ENCODE results near the gene PSME3. TPM values are rescaled to one million over a fixed set of nuclear protein-coding genes. Genes with fewer than 3 reads are reported as not detected.

Gene PSME3
- total RNA-seq: 42.0 and 50.3 TPM in 2 replicates

GRCh38 chr17:42832934-42833766 is at the start of gene PSME3:
Gene PSME3 (plus strand): TSS chr17:42833397. CDS start chr17:42833632, 235 bp downstream.

GRCh38 chr17:42798383-42799380 is 34.5 kb upstream of the PSME3 start, which contains the start of the genes CNTD1 and COA3:
Gene CNTD1 (plus strand): TSS chr17:42798861. CDS start chr17:42799068, 207 bp downstream.
Gene COA3 (minus strand): TSS chr17:42798704. CDS start chr17:42798681, 23 bp downstream.

DNA sequence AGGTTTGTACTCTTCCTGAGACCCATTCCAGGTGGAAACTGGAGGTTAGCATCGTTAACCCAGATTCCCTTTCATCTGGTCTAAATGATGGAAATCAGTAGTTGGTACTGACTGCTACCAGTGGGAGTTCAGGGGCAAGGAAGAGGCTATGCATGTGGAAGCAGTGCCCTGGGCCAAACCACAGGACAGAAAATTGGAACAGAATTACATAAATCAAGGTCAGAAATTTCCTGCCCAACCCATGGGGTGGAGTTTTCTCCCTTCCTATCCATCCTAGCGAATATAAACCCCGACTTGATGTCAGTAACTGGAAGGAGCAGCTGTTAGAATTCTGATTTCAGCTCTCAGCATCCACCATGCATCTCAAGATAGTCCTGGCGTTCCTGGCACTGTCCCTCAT is 11.1 kb downstream of the PSME3 start, which contains the start of gene AOC2:
Gene AOC2 (plus strand): TSS at position 310 of the 400 bp plus-strand sequence. CDS start 47 bp downstream, at position 357.

DNA sequence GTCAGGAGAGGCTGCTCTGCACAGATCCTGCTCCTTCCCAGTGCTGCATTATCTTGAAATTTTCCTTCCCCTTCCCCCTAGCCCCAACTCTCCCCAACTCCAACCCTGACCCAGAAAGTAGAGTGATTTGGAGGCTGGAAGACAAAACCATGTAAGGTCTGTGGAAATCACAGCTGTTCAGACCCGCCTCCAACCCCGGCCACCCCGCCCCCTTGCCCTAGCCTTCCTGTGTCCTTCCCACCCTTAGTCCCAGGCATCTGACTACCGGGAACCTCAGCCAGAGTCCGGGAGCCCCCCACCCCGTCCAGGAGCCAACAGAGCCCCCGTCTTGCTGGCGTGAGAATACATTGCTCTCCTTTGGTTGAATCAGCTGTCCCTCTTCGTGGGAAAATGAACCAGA is 17.8 kb downstream of the PSME3 start, which contains the start of gene AOC3:
Gene AOC3 (plus strand): TSS at position 246 of the 400 bp plus-strand sequence. CDS start 145 bp downstream, at position 391.

Other genes with a start within 250 kb of the PSME3 start
- 40.4 and 41.9 TPM in 2 replicates for gene RETREG3, start 224.0 kb upstream of the PSME3 start, total RNA-seq
- gene TUBG1, start 223.7 kb upstream of the PSME3 start, total RNA-seq: 12.3 TPM in 2 replicates
- 7.8 and 8.8 TPM in 2 replicates for gene TUBG2, start 174.1 kb upstream of the PSME3 start, total RNA-seq
- 10.1 and 12.9 TPM in 2 replicates for gene PLEKHH3, start 156.4 kb upstream of the PSME3 start, total RNA-seq
- gene CCR10, start 151.6 kb upstream of the PSME3 start, total RNA-seq: 2.0 and 5.8 TPM in 2 replicates
- 23.4 and 39.4 TPM in 2 replicates for gene CNTNAP1, start 150.9 kb upstream of the PSME3 start, total RNA-seq
- gene EZH1, start 88.4 kb upstream of the PSME3 start, total RNA-seq: 13.4 and 16.7 TPM in 2 replicates
- gene RAMP2, start 72.2 kb upstream of the PSME3 start, total RNA-seq: 0.17 TPM in 1 of 2 replicates, not detected in the other
- 46.5 and 50.2 TPM in 2 replicates for gene VPS25, start 59.9 kb upstream of the PSME3 start, total RNA-seq
- 0.09 and 0.32 TPM in 2 replicates for gene WNK4, start 52.8 kb upstream of the PSME3 start, total RNA-seq
- gene COA3, start 34.7 kb upstream of the PSME3 start, total RNA-seq: 70.6 and 86.2 TPM in 2 replicates
- 0.16 and 0.94 TPM in 2 replicates for gene CNTD1, start 34.5 kb upstream of the PSME3 start, total RNA-seq
- 170 and 185 TPM in 2 replicates for gene BECN1, start 9.1 kb upstream of the PSME3 start, total RNA-seq
- 0.32 and 0.60 TPM in 2 replicates for gene AOC2, start 11.2 kb downstream of the PSME3 start, total RNA-seq
- gene AOC3, start 17.8 kb downstream of the PSME3 start, total RNA-seq: 0.16 and 1.9 TPM in 2 replicates
- 0.16 TPM in 1 of 2 replicates, not detected in the other for gene G6PC1, start 67.4 kb downstream of the PSME3 start, total RNA-seq
- 27.6 and 29.8 TPM in 2 replicates for gene AARSD1, start 131.1 kb downstream of the PSME3 start, total RNA-seq
- 0.16 TPM in 1 of 2 replicates, not detected in the other for gene PTGES3L, start 146.7 kb downstream of the PSME3 start, total RNA-seq
- gene RUNDC1, start 147.2 kb downstream of the PSME3 start, total RNA-seq: 5.4 and 7.4 TPM in 2 replicates
- 1,417 and 1,668 TPM in 2 replicates for gene RPL27, start 165.0 kb downstream of the PSME3 start, total RNA-seq
- gene IFI35, start 173.4 kb downstream of the PSME3 start, total RNA-seq: 27.6 and 33.1 TPM in 2 replicates
- 409 and 552 TPM in 2 replicates for gene VAT1, start 189.0 kb downstream of the PSME3 start, total RNA-seq
- 0.60 and 0.95 TPM in 2 replicates for gene RND2, start 191.8 kb downstream of the PSME3 start, total RNA-seq

All from bronchial smooth muscle cell (primary cell).